Suppressor macrophage treated with lipopolysaccharide for 4 hours (primary cell): ENCODE data around the gene PBX4.
A peak's percentile ranks its signal among the peaks of the same experiment; 100 is the strongest.

Experiments used
- DNase-seq: peaks from one replicate; pipeline ENCODE4 v3.0.0-alpha.2; 2020

The PBX4 gene

GRCh38 chr19:19587771-19588170 lies 30.7 kb downstream of the PBX4 start:
- no peak for DNase-seq

GRCh38 chr19:19584356-19584755 lies 34.1 kb downstream of the PBX4 start:
- no peak for DNase-seq

- DNase-seq, result no peak
Measured at GRCh38 chr19:19582471-19582870, 36.0 kb downstream of the PBX4 start.

- no peak for DNase-seq
Measured at GRCh38 chr19:19581391-19581790, 37.1 kb downstream of the PBX4 start.

GRCh38 chr19:19580418-19580817 lies 38.1 kb downstream of the PBX4 start:
- DNase-seq, result no peak

GRCh38 chr19:19579533-19580361 lies 38.7 kb downstream of the PBX4 start:
- no peak for DNase-seq

- DNase-seq, result no peak
Measured at GRCh38 chr19:19578252-19578651, 40.2 kb downstream of the PBX4 start.

- no peak for DNase-seq
Measured at GRCh38 chr19:19575411-19575810, 43.1 kb downstream of the PBX4 start.

DNA sequence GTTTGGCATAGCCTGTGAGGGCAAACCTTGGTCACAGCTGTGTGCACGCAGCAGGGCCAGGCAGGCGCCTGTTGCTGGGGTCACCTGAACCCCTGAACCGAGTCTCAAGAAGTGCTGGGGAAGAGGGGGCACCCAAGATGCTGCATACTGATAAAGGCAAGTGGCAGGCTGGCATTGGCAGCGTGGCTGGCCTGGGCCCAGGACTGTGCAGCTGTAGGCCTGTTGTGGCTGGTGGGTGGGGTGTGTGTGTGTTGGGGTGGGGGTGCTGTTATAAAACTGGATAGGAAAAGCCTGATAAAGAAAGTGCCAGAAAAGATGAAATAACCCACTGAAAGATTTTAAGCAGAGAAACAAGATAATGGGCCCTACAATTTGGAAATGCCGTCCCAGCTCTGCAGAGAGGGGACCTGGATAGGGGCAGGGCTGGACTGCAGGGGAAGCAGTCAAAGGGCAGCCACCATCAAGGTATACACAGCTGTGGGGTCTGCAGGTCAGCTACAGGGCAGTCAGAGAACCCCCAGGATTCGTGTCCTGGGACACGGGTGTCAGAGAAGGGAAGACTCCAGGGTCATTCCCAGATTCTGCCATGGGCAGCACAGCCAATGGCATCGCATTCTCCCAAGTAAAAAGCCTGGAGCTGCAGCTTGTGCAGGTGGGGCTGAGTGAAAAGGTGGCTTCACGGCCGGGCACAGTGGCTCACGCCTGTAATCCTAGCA lies 47.3 kb downstream of the PBX4 start:
- DNase-seq, result no peak

GRCh38 chr19:19570571-19570970 lies 47.9 kb downstream of the PBX4 start:
- DNase-seq, result no peak

DNA sequence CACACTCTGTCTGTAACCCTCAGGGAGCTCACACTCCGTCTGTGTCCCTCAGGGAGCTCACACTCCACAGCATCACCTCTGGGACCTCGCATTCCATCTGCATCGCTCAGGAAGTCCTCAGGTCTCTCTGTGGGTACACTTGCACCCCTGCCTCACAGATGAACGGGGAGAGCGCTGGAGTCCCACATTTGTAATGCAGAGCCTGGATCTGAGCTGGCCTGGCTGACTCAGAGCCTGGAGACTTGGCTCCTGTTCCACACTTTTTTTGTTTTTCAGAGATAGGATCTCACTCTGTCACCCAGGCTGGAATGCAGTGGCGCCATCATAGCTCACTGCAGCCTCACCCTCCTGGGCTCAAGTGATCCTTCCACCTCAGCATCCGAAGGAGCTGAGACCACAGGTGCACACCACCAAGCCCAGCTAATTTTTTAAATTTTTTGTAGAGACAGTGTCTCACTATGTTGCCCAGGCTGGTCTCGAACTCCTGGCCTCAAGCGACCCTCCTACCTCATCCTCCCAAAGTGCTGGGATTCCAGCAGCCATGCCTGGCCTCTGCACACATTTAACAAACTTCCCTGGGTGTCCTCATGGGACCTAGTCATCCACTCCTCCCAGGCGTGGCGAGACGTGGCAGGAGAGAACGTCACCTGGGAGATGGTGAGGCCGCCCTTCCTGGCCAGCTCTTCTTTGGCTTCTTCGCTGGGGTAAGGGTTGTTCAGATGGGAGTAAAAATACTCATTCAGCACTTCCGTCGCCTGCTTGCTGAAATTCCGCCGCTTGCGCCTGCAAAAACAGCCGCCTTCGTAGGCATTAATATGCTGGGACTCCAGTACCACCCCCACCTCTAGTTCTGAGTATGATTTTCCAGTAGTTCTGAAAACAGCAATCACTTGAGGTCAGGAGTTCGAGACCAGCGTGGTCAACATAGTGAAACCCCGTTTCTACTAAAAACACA lies 49.4 kb downstream of the PBX4 start:
- no peak for DNase-seq

DNA sequence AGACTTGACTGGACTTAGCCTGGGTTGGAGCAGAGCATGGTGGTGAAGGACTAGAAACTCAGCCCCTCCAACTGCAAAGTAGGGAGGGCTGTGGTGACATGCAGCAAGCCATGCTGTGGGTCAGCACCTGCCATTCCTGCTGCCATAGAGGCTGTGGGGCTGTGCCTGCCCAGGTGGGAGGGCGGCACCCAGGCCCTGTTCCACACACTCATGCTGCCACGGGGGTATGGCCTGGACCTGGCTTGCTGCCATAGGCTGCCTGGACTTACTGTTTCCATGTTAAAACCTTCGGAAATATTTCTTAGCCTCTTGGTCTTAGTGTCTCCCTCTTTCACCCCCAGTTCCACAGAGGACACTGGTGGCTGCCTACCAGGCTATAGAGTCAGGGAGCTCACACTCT lies 51.1 kb downstream of the PBX4 start:
- DNase-seq, result no peak

- DNase-seq, result no peak
Measured at GRCh38 chr19:19566306-19566705, 52.2 kb downstream of the PBX4 start.

GRCh38 chr19:19563348-19563848 lies 55.1 kb downstream of the PBX4 start:
- DNase-seq, result no peak

DNA sequence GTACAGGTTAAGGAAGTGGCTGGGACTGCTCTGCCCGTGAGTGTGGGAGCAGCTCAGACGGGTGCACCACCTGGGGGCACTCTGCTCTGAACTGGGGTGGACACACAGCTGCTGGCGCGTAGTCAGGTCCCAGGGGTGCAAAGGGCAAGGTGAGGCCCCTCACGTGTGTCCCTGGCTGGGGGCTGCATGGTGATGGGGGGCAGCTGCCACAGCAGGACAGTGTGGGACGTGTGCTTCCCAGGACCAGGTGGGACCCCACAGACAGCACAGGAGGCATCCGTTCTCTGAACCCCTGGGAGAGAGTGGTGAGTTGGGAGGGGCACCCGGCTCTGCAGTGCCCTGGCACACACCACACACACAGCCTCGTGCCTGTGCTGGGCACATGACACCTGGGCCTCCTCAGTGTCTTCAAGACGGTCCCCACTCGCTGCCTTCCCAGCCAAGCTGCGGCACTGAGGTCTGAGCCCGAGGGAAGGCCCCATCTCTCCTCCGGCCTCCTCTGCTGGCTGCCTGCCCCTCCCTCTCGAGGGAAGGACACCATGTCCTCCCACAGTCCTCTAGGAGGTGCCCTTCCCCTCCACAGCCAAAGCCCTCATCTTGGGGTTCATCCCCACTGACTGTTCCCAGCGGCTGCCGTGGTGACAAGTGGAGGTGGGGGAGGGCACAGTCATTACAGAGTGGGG lies 55.7 kb downstream of the PBX4 start:
- no peak for DNase-seq

- DNase-seq, result no peak
Measured at GRCh38 chr19:19561946-19562664, 56.4 kb downstream of the PBX4 start.

DNA sequence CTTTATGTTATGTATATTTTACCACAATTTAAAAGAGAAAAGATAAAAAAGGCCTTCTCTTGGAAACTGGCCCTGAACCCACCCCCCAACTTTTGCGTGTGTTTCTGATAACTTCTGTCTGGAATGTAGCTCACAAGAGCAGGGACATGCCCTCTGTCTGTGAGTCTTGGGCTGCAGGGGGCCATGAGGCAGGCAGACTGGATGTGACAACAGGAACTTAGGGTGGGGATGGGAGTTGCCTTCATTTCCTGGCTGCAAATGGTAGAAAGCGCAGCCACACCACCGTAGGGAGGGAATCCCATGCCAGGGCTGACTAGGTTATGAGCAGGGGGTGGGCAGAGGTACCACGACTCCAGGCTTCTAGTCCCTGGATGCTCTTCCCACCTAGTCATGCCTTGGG lies 58.6 kb downstream of the PBX4 start:
- DNase-seq, result no peak

GRCh38 chr19:19558636-19559035 lies 59.9 kb downstream of the PBX4 start:
- DNase-seq, result no peak

GRCh38 chr19:19558055-19558454 lies 60.4 kb downstream of the PBX4 start:
- DNase-seq, result no peak

- DNase-seq, result peak; percentile 78
Measured at GRCh38 chr19:19554074-19555023, 64.1 kb downstream of the PBX4 start.

- no peak for DNase-seq
Measured at GRCh38 chr19:19553670-19554069, 64.8 kb downstream of the PBX4 start.
